ENCODE data around the gene A2M.

DNA sequence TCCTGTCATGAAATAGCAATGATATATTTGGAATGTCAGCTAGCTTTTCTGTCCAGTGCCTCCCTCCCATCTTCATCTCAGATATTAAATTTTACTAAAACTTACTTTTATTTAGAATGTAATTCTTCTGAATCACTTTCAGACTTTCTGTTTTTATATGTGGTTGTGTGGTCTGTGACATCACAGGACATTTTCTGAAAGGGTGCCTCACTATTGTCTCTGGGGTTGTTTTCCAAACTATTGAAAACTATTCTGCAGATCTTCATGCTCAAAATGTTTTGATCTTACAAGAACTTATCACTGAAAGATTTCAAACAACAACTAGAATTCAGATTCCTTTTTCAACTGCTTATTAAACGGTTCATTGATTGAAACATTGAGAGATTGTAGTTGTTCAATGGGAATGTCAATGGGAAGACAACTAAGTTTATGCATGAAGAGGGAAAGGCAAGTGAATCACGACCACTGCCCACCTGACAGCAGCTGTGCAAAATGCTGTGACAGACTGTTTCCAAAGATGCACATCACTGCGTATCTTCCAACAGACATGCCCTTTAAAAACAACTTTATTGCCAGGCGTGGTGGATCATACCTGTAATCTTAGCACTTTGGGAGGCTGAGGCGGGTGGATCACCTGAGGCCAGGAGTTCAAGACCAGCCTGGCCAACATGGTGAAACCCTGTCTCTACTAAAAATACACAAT lies 75.1 kb downstream of the A2M start:
- TF ChIP-seq, protein P1, sequence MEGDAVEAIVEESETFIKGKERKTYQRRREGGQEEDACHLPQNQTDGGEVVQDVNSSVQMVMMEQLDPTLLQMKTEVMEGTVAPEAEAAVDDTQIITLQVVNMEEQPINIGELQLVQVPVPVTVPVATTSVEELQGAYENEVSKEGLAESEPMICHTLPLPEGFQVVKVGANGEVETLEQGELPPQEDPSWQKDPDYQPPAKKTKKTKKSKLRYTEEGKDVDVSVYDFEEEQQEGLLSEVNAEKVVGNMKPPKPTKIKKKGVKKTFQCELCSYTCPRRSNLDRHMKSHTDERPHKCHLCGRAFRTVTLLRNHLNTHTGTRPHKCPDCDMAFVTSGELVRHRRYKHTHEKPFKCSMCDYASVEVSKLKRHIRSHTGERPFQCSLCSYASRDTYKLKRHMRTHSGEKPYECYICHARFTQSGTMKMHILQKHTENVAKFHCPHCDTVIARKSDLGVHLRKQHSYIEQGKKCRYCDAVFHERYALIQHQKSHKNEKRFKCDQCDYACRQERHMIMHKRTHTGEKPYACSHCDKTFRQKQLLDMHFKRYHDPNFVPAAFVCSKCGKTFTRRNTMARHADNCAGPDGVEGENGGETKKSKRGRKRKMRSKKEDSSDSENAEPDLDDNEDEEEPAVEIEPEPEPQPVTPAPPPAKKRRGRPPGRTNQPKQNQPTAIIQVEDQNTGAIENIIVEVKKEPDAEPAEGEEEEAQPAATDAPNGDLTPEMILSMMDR (IDR thresholded peaks at IDR 0.05) = no peak
- TF ChIP-seq POLR2A (IDR thresholded peaks at IDR 0.05) = no peak

Measured in ovary (tissue), 3 donors.